Activated CD4-positive, CD25-positive, alpha-beta regulatory T cell treated with anti-CD3 and anti-CD28 coated beads, Interleukin-2, amount 50 U/mL, for 16 hours (primary cell): ENCODE results near the gene ANKDD1A.

Experiments
- DNase-seq: peaks from one replicate; pipeline ENCODE4 v3.0.0-alpha.2; 2020; ENCODE audit warnings: low read depth, low spot score

The ANKDD1A gene

DNA sequence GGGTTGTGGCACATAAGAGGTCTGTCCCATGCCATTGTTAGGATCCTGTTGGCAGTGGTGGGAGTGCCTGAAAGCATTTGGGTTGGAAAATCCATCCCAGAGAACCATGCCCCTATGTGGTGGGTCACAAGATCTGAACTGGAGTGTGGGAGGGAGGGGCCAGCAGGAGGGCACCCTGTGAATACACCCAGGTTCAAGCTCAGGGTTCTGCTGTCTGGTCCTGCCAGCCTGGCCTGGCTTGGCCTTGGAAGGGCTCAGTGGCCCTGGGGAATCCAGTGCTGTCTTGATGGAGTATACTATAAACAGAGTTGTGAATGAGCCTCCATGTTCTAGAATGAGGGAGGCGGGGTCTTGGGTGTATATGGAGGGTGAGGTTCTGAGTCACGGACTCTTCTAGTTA lies 11.8 kb downstream of the ANKDD1A start:
- no peak for DNase-seq

GRCh38 chr15:64925335-64926330 lies 13.9 kb downstream of the ANKDD1A start:
- no peak for DNase-seq

DNA sequence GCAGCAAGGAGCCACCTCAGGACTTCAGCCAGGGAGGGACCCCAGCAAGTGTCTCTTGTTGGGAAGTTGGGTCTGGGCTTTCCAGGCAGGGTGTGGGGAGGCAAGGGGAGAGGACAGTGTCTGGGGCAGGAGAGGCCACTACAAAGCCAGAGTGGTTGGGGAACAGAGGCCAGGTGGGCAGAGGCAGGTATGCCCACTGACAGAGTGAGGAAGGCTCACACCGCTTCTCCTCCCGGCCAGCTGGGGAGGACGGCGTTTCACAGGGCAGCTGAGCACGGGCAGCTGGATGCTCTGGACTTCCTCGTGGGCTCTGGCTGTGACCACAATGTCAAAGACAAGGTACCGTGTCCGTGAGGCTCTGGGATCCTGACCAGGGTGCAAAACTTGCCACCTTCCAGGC lies 15.0 kb downstream of the ANKDD1A start:
- DNase-seq: no peak

DNA sequence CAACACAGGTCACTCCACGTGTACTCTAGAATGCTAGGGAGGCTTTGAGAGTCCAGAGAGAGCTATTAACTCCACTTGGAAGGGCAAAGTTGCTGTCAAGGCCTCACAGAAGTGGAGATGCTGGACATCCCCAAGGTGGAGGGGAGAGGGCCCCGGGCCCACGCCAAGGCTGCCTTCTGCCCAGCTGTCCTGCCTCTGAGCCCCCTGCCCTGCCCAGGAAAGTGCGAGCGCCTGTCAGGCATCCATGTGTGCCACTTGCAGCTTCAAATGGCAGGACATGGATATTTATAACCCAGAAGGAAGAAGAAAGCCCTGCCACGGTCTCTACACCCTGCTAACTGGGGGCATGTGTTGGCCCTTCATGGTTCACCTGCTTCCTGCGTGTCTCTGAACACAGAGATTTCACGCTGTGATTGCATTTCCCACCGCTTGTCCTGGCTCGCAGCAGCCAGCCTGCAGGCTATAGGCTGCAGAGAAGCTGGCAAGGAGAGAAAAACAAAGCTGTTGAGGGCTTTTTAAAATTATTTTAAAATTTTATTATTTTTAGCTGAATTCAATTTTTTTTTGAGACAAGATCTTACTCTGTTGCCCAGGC lies 17.0 kb downstream of the ANKDD1A start:
- no peak for DNase-seq

- no peak for DNase-seq
These were observed 18.4 kb downstream of the ANKDD1A start for GRCh38 chr15:64930019-64930652.

DNA sequence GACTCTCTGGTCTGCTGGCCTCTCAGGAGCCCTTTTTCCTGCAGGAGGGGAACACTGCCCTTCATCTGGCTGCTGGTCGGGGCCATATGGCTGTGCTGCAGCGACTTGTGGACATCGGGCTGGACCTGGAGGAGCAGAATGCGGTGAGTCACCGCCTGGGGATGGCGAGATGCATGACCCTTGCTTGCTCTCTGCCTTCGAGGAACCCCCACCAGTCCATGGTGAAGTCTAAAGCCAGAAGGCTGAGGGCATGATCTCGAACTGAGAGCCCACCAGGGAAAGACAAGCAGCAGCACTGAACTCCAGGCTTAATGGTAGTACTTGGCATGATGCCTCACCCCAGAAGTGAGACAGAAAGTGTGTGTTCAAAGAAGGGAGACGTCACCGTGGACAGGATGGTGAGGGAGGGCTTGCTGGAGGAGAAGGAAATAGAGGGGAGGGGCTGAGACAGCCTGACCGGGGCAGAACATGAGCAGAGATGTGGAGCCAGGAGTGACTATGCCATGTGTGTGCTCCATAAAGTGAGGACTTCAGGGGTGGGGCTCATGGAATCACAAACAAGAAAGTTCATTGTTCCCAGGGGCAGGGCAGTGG lies 19.2 kb downstream of the ANKDD1A start:
- no peak for DNase-seq

GRCh38 chr15:64931381-64931780 lies 19.7 kb downstream of the ANKDD1A start:
- no peak for DNase-seq

DNA sequence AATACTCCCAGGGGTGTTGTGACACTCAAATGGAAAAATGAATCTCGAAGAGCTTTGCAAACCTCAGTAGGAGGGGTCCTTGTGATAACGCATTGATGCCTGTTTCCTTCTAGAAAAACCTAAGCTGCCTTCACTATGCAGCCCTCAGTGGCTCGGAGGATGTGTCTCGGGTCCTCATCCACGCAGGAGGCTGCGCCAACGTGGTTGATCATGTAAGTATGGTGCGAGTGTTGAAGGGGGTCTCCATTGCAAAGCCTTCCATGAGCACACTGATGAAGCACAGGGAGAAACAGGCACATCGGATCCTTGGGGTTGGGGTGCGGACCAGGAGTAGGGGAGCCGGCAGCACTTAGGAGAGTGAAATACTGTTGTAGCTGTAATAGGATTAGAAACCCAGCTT lies 22.3 kb downstream of the ANKDD1A start:
- DNase-seq: no peak

DNA sequence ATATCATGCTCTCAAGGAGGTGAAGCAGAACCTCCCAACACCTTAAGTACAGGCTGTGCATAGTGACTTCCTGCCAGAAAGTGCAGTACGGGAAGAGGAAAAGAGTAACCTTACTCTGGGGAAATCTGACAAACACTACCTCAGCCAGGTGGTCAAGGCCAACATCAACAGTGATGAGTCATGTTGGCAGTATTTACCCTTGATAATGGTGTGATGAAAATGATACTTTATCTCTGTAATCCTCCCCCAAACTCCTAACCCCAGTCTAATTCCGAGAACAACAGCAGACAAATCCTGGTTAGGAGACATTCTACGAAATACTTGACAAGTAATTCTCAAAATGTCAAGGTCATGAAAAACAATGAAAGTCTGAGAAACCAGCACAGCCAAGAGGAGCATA lies 26.5 kb downstream of the ANKDD1A start:
- DNase-seq: no peak

GRCh38 chr15:64942356-64942755 lies 30.7 kb downstream of the ANKDD1A start:
- no peak for DNase-seq

DNA sequence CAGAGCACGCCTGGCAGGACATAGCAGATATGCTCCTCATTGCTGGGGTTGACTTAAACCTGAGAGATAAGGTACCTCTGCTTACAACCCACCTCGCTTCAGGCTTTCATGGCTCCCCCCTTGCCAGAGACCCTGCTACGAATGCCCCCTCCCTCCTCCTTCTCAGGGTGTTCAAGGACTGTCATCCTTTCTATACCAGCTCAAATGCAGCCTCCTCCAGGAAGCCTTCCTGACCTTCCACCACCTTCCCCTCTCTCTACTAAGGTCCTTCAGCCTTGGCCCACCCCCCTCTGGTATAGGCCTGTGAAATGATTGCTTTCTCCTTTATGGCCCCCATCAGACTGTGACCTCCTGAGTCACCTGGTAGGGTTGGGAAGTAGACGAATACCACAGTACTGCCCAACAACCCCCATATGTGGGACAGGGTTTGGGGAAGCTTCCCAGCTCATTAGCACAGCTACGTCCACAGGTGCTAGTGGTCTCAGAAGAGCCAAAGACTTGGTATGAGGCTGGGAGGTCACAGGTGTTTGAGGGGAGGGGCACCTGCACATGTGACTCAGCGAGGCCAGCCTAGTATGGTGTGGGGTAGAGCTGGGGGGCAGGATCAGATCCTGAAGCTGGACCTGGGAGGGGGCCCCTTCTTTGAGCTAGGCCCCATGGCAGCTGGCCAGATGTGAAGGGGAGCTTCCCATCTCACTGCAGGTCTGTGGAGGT lies 32.0 kb downstream of the ANKDD1A start:
- no peak for DNase-seq

GRCh38 chr15:64944961-64945360 lies 33.3 kb downstream of the ANKDD1A start:
- no peak for DNase-seq

- DNase-seq: no peak
These were observed 35.5 kb downstream of the ANKDD1A start for GRCh38 chr15:64947211-64947610.

GRCh38 chr15:64948916-64949315 lies 37.2 kb downstream of the ANKDD1A start:
- DNase-seq: no peak

GRCh38 chr15:64949383-64950186 lies 37.9 kb downstream of the ANKDD1A start:
- DNase-seq: no peak

GRCh38 chr15:64950888-64951287 lies 39.2 kb downstream of the ANKDD1A start:
- no peak for DNase-seq

GRCh38 chr15:64951777-64952418 lies 40.2 kb downstream of the ANKDD1A start:
- DNase-seq: no peak

GRCh38 chr15:64954395-64954794 lies 42.7 kb downstream of the ANKDD1A start:
- no peak for DNase-seq

DNA sequence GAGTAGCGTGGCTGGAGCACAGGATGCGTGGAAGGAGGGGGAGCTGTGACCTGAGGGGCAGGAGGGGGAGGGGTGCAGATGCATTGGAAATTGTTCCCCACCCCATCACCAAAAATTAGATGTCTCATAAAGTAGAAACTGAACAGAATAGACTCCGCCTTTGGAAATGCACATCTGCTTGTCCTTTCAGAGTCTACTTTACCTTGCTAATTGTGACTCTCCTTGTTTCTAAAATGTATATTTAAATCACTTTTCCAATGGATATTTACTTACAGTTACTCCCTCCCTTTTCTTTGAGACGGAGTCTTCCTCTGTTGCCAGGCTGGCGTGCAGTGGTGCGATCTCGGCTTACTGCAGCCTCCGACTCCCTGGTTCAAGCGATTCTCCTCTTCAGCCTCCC lies 47.4 kb downstream of the ANKDD1A start:
- no peak for DNase-seq

GRCh38 chr15:64960153-64960552 lies 48.5 kb downstream of the ANKDD1A start:
- no peak for DNase-seq
